Fibroblast of mammary gland (primary cell): ENCODE results near the gene BPIFB2.

Experiments
- DNase-seq: peaks from one replicate; pipeline ENCODE4 v3.0.0-alpha.2; 2010; ENCODE audit warnings: low read depth
- H3K4me3 ChIP-seq: 2 replicates; pipeline ENCODE4 v1.5.1; 2011; ENCODE audit warnings: low read depth, mild to moderate bottlenecking, low read length, moderate library complexity; ENCODE audit not compliant: control insufficient read depth
- CTCF ChIP-seq: conservative IDR thresholded peaks from 2 replicates; pipeline ENCODE4 v1.5.1; 2011; ENCODE audit warnings: low read depth, low read length, inconsistent platforms; ENCODE audit not compliant: control insufficient read depth, insufficient read depth

BPIFB2 gene

GRCh38 chr20:33030076-33030475 is 22.6 kb downstream of the BPIFB2 start:
- TF ChIP-seq CTCF: no peak
- H3K4me3 ChIP-seq: no peak overlapping the region

DNA sequence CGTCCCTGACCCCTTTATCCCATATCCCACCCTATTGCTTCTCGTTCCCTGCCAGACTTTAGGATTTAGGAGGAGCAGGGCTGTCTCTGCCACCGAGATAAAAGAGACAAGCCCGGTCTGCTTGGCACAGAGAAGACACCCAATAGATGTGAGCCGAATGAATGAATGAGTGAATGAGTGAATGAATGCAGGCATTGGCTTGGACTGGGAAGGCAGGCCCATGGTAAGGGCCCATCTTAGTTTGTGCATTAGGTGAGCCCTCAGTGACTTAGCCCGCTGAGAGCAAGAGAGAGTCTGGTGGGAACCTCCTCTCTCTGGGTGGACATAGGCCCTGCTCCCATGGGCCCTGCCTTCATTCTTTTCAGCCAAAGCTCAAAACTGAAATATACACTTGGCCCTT is 23.1 kb downstream of the BPIFB2 start:
- no peak for DNase-seq

More at GRCh38 chr20:33030076-33030475, 22.6 kb downstream of the BPIFB2 start:
- DNase-seq: no peak

DNA sequence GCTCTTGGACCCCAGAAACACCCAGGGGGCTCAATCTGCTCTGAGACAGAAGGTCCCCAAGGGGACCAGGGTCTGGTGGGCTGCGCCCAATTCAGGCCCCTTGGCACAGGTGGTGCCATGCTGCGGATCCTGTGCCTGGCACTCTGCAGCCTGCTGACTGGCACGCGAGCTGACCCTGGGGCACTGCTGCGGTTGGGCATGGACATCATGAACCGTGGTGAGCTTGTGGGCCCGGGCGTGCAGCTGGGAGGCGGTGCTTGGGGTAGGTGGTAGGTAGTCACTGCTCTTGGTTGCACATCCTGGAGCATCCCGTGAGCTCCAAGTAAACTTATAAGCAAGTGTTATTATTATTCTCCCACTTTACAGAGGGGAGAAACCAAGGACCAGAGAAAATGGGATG is 24.0 kb downstream of the BPIFB2 start, which contains the start of gene BPIFB6:
Gene BPIFB6 (plus strand): TSS at position 118 of the 400 bp plus-strand sequence. CDS start 0 bp downstream, at position 118.
- TF ChIP-seq CTCF: no peak
- DNase-seq: no peak
- H3K4me3 ChIP-seq: no peak within 1 kb of the TSS

More for the DNA sequence above, 23.1 kb downstream of the BPIFB2 start:
- no peak overlapping the region for H3K4me3 ChIP-seq
- no peak for TF ChIP-seq CTCF

DNA sequence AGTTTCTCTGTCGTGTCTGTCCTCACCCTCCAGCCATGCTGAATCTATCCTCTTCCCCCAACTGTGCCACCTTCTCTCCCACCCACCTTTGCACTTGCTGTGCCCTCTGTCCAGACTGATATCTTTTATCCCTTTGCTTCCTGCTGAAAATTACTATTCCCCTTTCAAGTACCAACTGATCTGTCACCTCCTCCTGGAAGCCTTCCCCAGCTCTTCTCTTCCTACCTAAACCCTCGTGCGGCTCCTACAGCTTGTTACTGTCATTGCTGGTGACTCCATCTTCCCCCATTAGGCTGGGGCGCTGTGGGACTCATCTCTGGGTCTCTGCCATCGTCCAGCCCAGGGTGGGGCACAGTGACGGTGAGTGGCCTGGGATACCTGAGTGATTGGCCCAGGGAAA is 25.1 kb downstream of the BPIFB2 start:
- H3K4me3 ChIP-seq: no peak overlapping the region
- DNase-seq: no peak
- no peak for TF ChIP-seq CTCF

- H3K4me3 ChIP-seq: no peak overlapping the region
- TF ChIP-seq CTCF: no peak
- no peak for DNase-seq
Observed at GRCh38 chr20:33033381-33033780, 25.9 kb downstream of the BPIFB2 start.

GRCh38 chr20:33034115-33034514 is 26.6 kb downstream of the BPIFB2 start:
- TF ChIP-seq CTCF: no peak
- no peak for DNase-seq
- H3K4me3 ChIP-seq: no peak overlapping the region
